ENCODE measurements around the gene TNRC18.
A peak's percentile ranks its signal among the peaks of the same experiment; 100 is the strongest.

Gene TNRC18

DNA sequence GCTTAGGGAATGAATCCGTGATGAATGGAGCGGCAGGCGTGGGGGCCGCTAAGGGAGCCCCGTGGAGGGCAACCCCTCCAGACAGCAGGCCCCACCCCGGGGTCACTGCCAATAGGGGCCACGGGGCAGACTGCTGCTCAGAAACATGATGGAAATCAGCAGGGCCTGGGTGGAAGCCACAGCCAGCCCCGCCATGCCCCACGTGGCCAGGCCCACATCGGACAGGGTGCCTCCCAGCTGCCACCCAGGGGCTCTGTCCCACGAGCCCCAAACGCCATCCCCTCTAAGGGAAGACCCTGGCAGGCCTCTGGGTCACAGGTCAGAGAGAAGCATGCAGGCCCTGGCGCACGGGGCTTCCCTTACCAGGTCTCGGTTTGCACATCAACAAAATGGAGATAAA is 28.4 kb downstream of the TNRC18 start:
- H3K4me2 ChIP-seq (ENCODE audit: low read length, poor library complexity, severe bottlenecking): no peak overlapping the region
- no peaks in the 10 kb centered on the region for H3K9me3 ChIP-seq (ENCODE audit: control insufficient read depth, low read length)
- H2BK15ac ChIP-seq (ENCODE audit: low read depth, poor library complexity, severe bottlenecking): no peak overlapping the region
- H3K23ac ChIP-seq (ENCODE audit: low read length in 2 of 2): no peak overlapping the region
- WGBS: 89% methylated on average over 15 of the region's 15 CpGs
- H2BK12ac ChIP-seq (ENCODE audit: low read length in 2 of 2): no peak overlapping the region
- peak overlapping the region in 1 of 2 experiments; percentile 41 for H3K4me3 ChIP-seq (ENCODE audit: insufficient read depth in 1 of 2, low read depth in 1 of 2, low read length in 2 of 2)
- no peak for DNase-seq
- no peak overlapping the region for H3K14ac ChIP-seq (ENCODE audit: low read length in 2 of 2)
- no peak overlapping the region for H2BK120ac ChIP-seq (ENCODE audit: low read depth, low read length)
- H3K36me3 ChIP-seq (ENCODE audit: control insufficient read depth in 1 of 2, insufficient read depth in 2 of 2, low read depth in 1 of 2, low read length in 2 of 2): peaks cover 34 to 72% of the 10 kb centered on the region in 2 experiments
- H3K4me1 ChIP-seq (ENCODE audit: control insufficient read depth, insufficient read depth, low read depth, low read length): peaks cover 10% of the 10 kb centered on the region
- peaks cover 59% of the 10 kb centered on the region for H3K79me1 ChIP-seq (replicated peaks; ENCODE audit: low read length, poor library complexity, severe bottlenecking)
- H2BK5ac ChIP-seq (ENCODE audit: low read depth, low read length, poor library complexity, severe bottlenecking): no peak overlapping the region
- H3K27me3 ChIP-seq (ENCODE audit: control insufficient read depth in 1 of 2, insufficient read depth in 1 of 2, low read length in 2 of 2): no peaks in the 10 kb centered on the region
- no peak overlapping the region for H3K27ac ChIP-seq (ENCODE audit: low read length, poor library complexity, severe bottlenecking)
- no peak overlapping the region for H2AFZ ChIP-seq (ENCODE audit: low read depth, low read length)
- H3K4ac ChIP-seq (ENCODE audit: low read depth in 1 of 2, low read length in 2 of 2): peak overlapping the region in 1 of 2 experiments; percentile 18
- no peak overlapping the region for H2AK5ac ChIP-seq (ENCODE audit: low read length, severe bottlenecking)
- no peak overlapping the region for H3K18ac ChIP-seq (ENCODE audit: low read depth in 1 of 2, low read length in 2 of 2)
- peak overlapping the region; percentile 38 for H3K9ac ChIP-seq (ENCODE audit: low read length)
- no peak overlapping the region for H4K8ac ChIP-seq (ENCODE audit: low read length)
- no peak overlapping the region for H4K91ac ChIP-seq (ENCODE audit: low read length)

DNA sequence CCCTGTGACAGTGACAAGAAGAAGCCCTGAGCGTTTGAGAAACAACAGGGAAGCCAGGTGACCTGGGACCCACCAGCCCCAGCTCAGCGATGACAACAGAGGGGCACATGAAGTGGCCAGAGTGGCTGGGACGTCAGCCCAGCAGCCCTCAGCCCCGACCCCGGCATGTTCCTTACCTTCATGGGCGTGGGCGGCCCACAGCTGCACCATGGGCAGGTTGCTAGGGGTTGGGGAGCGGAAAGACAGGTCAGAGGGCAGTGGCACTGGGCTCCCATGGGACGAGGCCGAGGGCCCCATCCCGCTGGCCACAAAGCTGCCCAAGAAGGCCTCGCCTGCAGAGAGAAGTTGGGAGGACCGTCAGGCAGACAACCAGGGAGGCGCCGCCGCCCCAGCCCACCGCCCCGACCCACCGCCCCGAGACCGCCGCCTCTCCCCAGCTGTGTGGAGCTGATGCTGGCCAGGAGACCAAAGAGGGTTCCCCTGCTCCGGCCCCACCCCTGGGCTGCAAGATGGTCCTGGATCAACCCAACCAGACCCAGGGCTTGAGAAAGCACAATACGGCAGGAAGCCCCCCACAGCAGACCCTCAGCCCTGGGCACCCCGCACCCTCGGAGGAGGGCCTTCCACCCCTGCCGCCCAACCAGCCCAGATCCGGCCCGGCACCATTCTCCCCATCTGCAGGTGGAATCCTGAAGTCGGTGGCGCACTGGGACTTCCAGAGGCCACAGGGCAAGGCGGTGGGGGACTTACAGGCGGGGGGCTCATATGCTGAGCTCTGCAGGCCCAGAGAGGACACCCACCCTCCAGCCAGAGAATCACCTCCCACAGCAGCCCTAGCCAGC is 29.1 kb downstream of the TNRC18 start:
- Histone ChIP-seq H4K91ac (ENCODE audit: low read length) (no peak overlapping the region), H2BK12ac (ENCODE audit: low read length in 2 of 2) (no peak overlapping the region), H3K4me3 (ENCODE audit: insufficient read depth in 1 of 2, low read depth in 1 of 2, low read length in 2 of 2) (no peak overlapping the region), H2BK15ac (ENCODE audit: low read depth, poor library complexity, severe bottlenecking) (no peak overlapping the region), H3K9ac (ENCODE audit: low read length) (peak overlapping the region; percentile 38), H2AFZ (ENCODE audit: low read depth, low read length) (no peak overlapping the region), H3K36me3 (ENCODE audit: control insufficient read depth in 1 of 2, insufficient read depth in 2 of 2, low read depth in 1 of 2, low read length in 2 of 2) (peaks cover 40 to 79% of the 10 kb centered on the region in 2 experiments), H3K23ac (ENCODE audit: low read length in 2 of 2) (no peak overlapping the region), H4K8ac (ENCODE audit: low read length) (no peak overlapping the region), H3K27ac (ENCODE audit: low read length, poor library complexity, severe bottlenecking) (no peak overlapping the region), H3K79me1 (replicated peaks; ENCODE audit: low read length, poor library complexity, severe bottlenecking) (peaks cover 57% of the 10 kb centered on the region), H2BK120ac (ENCODE audit: low read depth, low read length) (no peak overlapping the region), H3K4ac (ENCODE audit: low read depth in 1 of 2, low read length in 2 of 2) (no peak overlapping the region), H2AK5ac (ENCODE audit: low read length, severe bottlenecking) (no peak overlapping the region), H3K18ac (ENCODE audit: low read depth in 1 of 2, low read length in 2 of 2) (no peak overlapping the region), H3K14ac (ENCODE audit: low read length in 2 of 2) (no peak overlapping the region), H3K4me1 (ENCODE audit: control insufficient read depth, insufficient read depth, low read depth, low read length) (peaks cover 10% of the 10 kb centered on the region), H3K9me3 (ENCODE audit: control insufficient read depth, low read length) (no peaks in the 10 kb centered on the region), H2BK5ac (ENCODE audit: low read depth, low read length, poor library complexity, severe bottlenecking) (no peak overlapping the region), H3K4me2 (ENCODE audit: low read length, poor library complexity, severe bottlenecking) (no peak overlapping the region), H3K27me3 (ENCODE audit: control insufficient read depth in 1 of 2, insufficient read depth in 1 of 2, low read length in 2 of 2) (no peaks in the 10 kb centered on the region)
- WGBS: 93% methylated on average over 31 of the region's 33 CpGs
- DNase-seq: no peak

DNA sequence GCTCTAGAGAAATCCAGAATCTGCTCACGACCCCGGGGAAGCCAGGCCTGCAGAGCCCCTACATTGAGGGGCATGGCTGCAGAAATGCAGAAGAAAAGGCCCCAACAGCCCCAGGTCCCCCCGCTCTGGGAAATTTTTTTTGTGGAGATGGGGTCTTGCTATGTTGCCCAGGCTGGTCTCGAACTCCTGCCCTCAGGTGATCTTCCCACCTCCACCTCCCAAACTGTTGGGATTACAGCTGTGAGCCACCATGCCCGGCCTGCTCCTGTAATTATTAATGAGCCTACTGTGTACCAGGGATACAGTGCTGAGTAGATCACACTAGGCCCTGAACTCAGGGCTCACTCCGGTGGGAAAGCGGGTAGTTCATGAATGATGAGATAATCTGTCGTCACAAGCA is 29.9 kb downstream of the TNRC18 start:
- Histone ChIP-seq H2BK5ac (ENCODE audit: low read depth, low read length, poor library complexity, severe bottlenecking) (no peak overlapping the region), H3K4me1 (ENCODE audit: control insufficient read depth, insufficient read depth, low read depth, low read length) (peaks cover 10% of the 10 kb centered on the region), H3K79me1 (replicated peaks; ENCODE audit: low read length, poor library complexity, severe bottlenecking) (peaks cover 55% of the 10 kb centered on the region), H3K4me3 (ENCODE audit: insufficient read depth in 1 of 2, low read depth in 1 of 2, low read length in 2 of 2) (no peak overlapping the region), H3K27me3 (ENCODE audit: control insufficient read depth in 1 of 2, insufficient read depth in 1 of 2, low read length in 2 of 2) (no peaks in the 10 kb centered on the region), H2BK120ac (ENCODE audit: low read depth, low read length) (no peak overlapping the region), H3K18ac (ENCODE audit: low read depth in 1 of 2, low read length in 2 of 2) (no peak overlapping the region), H3K27ac (ENCODE audit: low read length, poor library complexity, severe bottlenecking) (no peak overlapping the region), H3K4me2 (ENCODE audit: low read length, poor library complexity, severe bottlenecking) (no peak overlapping the region), H3K14ac (ENCODE audit: low read length in 2 of 2) (no peak overlapping the region), H4K8ac (ENCODE audit: low read length) (no peak overlapping the region), H2BK15ac (ENCODE audit: low read depth, poor library complexity, severe bottlenecking) (no peak overlapping the region), H2BK12ac (ENCODE audit: low read length in 2 of 2) (no peak overlapping the region), H3K4ac (ENCODE audit: low read depth in 1 of 2, low read length in 2 of 2) (no peak overlapping the region), H3K9me3 (ENCODE audit: control insufficient read depth, low read length) (no peaks in the 10 kb centered on the region), H3K9ac (ENCODE audit: low read length) (no peak overlapping the region), H3K36me3 (ENCODE audit: control insufficient read depth in 1 of 2, insufficient read depth in 2 of 2, low read depth in 1 of 2, low read length in 2 of 2) (peaks cover 40 to 82% of the 10 kb centered on the region in 2 experiments), H2AK5ac (ENCODE audit: low read length, severe bottlenecking) (no peak overlapping the region), H2AFZ (ENCODE audit: low read depth, low read length) (no peak overlapping the region), H4K91ac (ENCODE audit: low read length) (no peak overlapping the region), H3K23ac (ENCODE audit: low read length in 2 of 2) (no peak overlapping the region)
- 97% methylated on average over 6 of the region's 8 CpGs for WGBS
- DNase-seq: no peak

DNA sequence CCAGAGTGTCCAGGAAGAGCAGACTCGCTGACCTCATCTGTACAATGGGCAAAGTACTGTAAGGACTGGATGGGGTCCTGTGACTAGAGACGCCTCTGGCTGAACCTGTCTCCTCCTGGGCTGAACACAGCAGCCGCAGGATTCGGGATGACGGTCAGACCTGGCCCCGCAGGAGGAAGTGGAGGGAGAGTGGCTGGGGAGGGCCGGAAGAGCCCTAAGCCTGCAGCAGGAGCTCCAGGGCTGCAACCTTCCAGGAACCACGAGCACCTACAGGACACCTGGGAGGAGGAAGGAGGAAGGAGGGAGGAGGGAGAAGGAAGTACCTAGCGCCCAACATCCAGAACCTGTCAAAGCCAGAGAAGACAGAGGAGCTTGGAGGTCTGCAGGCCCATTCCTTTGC is 30.3 kb downstream of the TNRC18 start:
- Histone ChIP-seq H2BK12ac (ENCODE audit: low read length in 2 of 2) (no peak overlapping the region), H4K8ac (ENCODE audit: low read length) (no peak overlapping the region), H2AFZ (ENCODE audit: low read depth, low read length) (no peak overlapping the region), H3K18ac (ENCODE audit: low read depth in 1 of 2, low read length in 2 of 2) (no peak overlapping the region), H2BK120ac (ENCODE audit: low read depth, low read length) (no peak overlapping the region), H4K91ac (ENCODE audit: low read length) (no peak overlapping the region), H3K23ac (ENCODE audit: low read length in 2 of 2) (no peak overlapping the region), H3K27me3 (ENCODE audit: control insufficient read depth in 1 of 2, insufficient read depth in 1 of 2, low read length in 2 of 2) (no peaks in the 10 kb centered on the region), H3K4ac (ENCODE audit: low read depth in 1 of 2, low read length in 2 of 2) (no peak overlapping the region), H3K27ac (ENCODE audit: low read length, poor library complexity, severe bottlenecking) (no peak overlapping the region), H3K9me3 (ENCODE audit: control insufficient read depth, low read length) (no peaks in the 10 kb centered on the region), H2BK5ac (ENCODE audit: low read depth, low read length, poor library complexity, severe bottlenecking) (no peak overlapping the region), H3K4me2 (ENCODE audit: low read length, poor library complexity, severe bottlenecking) (no peak overlapping the region), H3K4me1 (ENCODE audit: control insufficient read depth, insufficient read depth, low read depth, low read length) (peaks cover 10% of the 10 kb centered on the region), H2AK5ac (ENCODE audit: low read length, severe bottlenecking) (no peak overlapping the region), H3K14ac (ENCODE audit: low read length in 2 of 2) (no peak overlapping the region), H2BK15ac (ENCODE audit: low read depth, poor library complexity, severe bottlenecking) (no peak overlapping the region), H3K4me3 (ENCODE audit: insufficient read depth in 1 of 2, low read depth in 1 of 2, low read length in 2 of 2) (no peak overlapping the region), H3K36me3 (ENCODE audit: control insufficient read depth in 1 of 2, insufficient read depth in 2 of 2, low read depth in 1 of 2, low read length in 2 of 2) (peaks cover 40 to 82% of the 10 kb centered on the region in 2 experiments), H3K79me1 (replicated peaks; ENCODE audit: low read length, poor library complexity, severe bottlenecking) (peaks cover 54% of the 10 kb centered on the region), H3K9ac (ENCODE audit: low read length) (no peak overlapping the region)
- WGBS: 96% methylated on average over 9 of the region's 9 CpGs
- no peak for DNase-seq
